Measurements from ENCODE around the gene DEPDC5. TPM values are rescaled to one million over a fixed set of nuclear protein-coding genes. Genes with fewer than 3 reads are reported as not detected.
A peak's percentile ranks its signal among the peaks of the same experiment; 100 is the strongest.

DEPDC5 gene
- total RNA-seq, 4 donors from 2014 or later, result 6.6 to 12.2 (median 10.4) TPM

- H3K27ac ChIP-seq, result no peak overlapping the region
- in situ Hi-C loops (cut with MboI; ENCODE audit: low sequenced_read_pairs in 4 of 4), result no loop called here
- no peak for ATAC-seq
Observed at GRCh38 chr22:31923136-31923535, 169.3 kb downstream of the DEPDC5 start.

GRCh38 chr22:31923747-31924146 lies 169.9 kb downstream of the DEPDC5 start:
- Histone ChIP-seq H3K36me3 (no peaks in the 10 kb centered on the region), H3K4me3 (no peak overlapping the region), H3K9me3 (no peaks in the 10 kb centered on the region), H3K4me1 (peaks cover 0 to 3% of the 10 kb centered on the region in 2 donors), H3K27me3 (no peaks in the 10 kb centered on the region), H3K27ac (no peak overlapping the region)
- no peak for ATAC-seq
- DNase-seq, result no peak
- intact Hi-C loops (cut with DNase I; ENCODE audit: low total_unique reads), result no loop called here
- in situ Hi-C loops (cut with MboI; ENCODE audit: low sequenced_read_pairs in 4 of 4), result no loop called here
- TF ChIP-seq CTCF (IDR thresholded peaks at IDR 0.05 in 4 of 5, conservative IDR thresholded peaks at IDR 0.05 in 1 of 5), result no peak
- no peak for TF ChIP-seq POLR2A (IDR thresholded peaks at IDR 0.05)

More at GRCh38 chr22:31923136-31923535, 169.3 kb downstream of the DEPDC5 start:
- H3K9me3 ChIP-seq, result no peaks in the 10 kb centered on the region
- no peaks in the 10 kb centered on the region for H3K27me3 ChIP-seq
- H3K4me1 ChIP-seq, result peaks cover 0 to 3% of the 10 kb centered on the region in 2 donors
- no peak for TF ChIP-seq CTCF (IDR thresholded peaks at IDR 0.05 in 4 of 5, conservative IDR thresholded peaks at IDR 0.05 in 1 of 5)
- TF ChIP-seq POLR2A (IDR thresholded peaks at IDR 0.05), result no peak
- intact Hi-C loops (cut with DNase I; ENCODE audit: low total_unique reads), result no loop called here
- DNase-seq, result peak; percentile 27 to 37
- no peak overlapping the region for H3K4me3 ChIP-seq
- no peaks in the 10 kb centered on the region for H3K36me3 ChIP-seq

GRCh38 chr22:31925056-31925455 lies 171.2 kb downstream of the DEPDC5 start:
- H3K4me1 ChIP-seq, result no peaks in the 10 kb centered on the region
- intact Hi-C loops (cut with DNase I; ENCODE audit: low total_unique reads), result no loop called here
- no peak for ATAC-seq
- no peaks in the 10 kb centered on the region for H3K36me3 ChIP-seq
- in situ Hi-C loops (cut with MboI; ENCODE audit: low sequenced_read_pairs in 4 of 4), result loop anchor here in 1 of 4 donors (25.0 kb wide), 1 partner anchor 263 kb away; the partner anchor contains the start of gene PISD
- H3K27ac ChIP-seq, result no peak overlapping the region
- DNase-seq, result no peak
- TF ChIP-seq CTCF (IDR thresholded peaks at IDR 0.05 in 4 of 5, conservative IDR thresholded peaks at IDR 0.05 in 1 of 5) (no peak), POLR2A (IDR thresholded peaks at IDR 0.05) (no peak)
- no peaks in the 10 kb centered on the region for H3K27me3 ChIP-seq
- no peaks in the 10 kb centered on the region for H3K9me3 ChIP-seq
- no peak overlapping the region for H3K4me3 ChIP-seq

GRCh38 chr22:31926024-31926423 lies 172.2 kb downstream of the DEPDC5 start:
- intact Hi-C loops (cut with DNase I; ENCODE audit: low total_unique reads) (no loop called here), in situ Hi-C loops (cut with MboI; ENCODE audit: low sequenced_read_pairs in 4 of 4) (loop anchor here in 1 of 4 donors (25.0 kb wide), 1 partner anchor 264 kb away; the partner anchor contains the start of gene PISD)
- no peak overlapping the region for H3K4me3 ChIP-seq
- H3K36me3 ChIP-seq, result no peaks in the 10 kb centered on the region
- no peaks in the 10 kb centered on the region for H3K4me1 ChIP-seq
- H3K27me3 ChIP-seq, result no peaks in the 10 kb centered on the region
- TF ChIP-seq POLR2A (IDR thresholded peaks at IDR 0.05) (no peak), CTCF (IDR thresholded peaks at IDR 0.05 in 4 of 5, conservative IDR thresholded peaks at IDR 0.05 in 1 of 5) (no peak)
- no peak for ATAC-seq
- H3K9me3 ChIP-seq, result no peaks in the 10 kb centered on the region
- H3K27ac ChIP-seq, result no peak overlapping the region
- no peak for DNase-seq

- intact Hi-C loops (cut with DNase I; ENCODE audit: low total_unique reads) (no loop called here), in situ Hi-C loops (cut with MboI; ENCODE audit: low sequenced_read_pairs in 4 of 4) (loop anchor here in 1 of 4 donors (25.0 kb wide), 1 partner anchor 265 kb away; the partner anchor contains the start of gene PISD)
- TF ChIP-seq CTCF (IDR thresholded peaks at IDR 0.05 in 4 of 5, conservative IDR thresholded peaks at IDR 0.05 in 1 of 5) (no peak), POLR2A (IDR thresholded peaks at IDR 0.05) (no peak)
Observed at GRCh38 chr22:31926969-31927368, 173.2 kb downstream of the DEPDC5 start.

More at GRCh38 chr22:31926969-31927368, 173.2 kb downstream of the DEPDC5 start:
- DNase-seq (no peak), ATAC-seq (no peak)
- no peaks in the 10 kb centered on the region for H3K9me3 ChIP-seq
- H3K36me3 ChIP-seq, result no peaks in the 10 kb centered on the region
- H3K27ac ChIP-seq, result no peak overlapping the region
- no peaks in the 10 kb centered on the region for H3K27me3 ChIP-seq
- H3K4me3 ChIP-seq, result no peak overlapping the region
- H3K4me1 ChIP-seq, result no peaks in the 10 kb centered on the region

Data from gastrocnemius medialis (tissue), 4 donors.